ENCODE measurements around the gene ITIH4.

ITIH4 gene

GRCh38 chr3:52771334-52771681 is 59.2 kb downstream of the ITIH4 start:
- DNase-seq (ENCODE audit: low read depth in 3 of 3, low spot score in 1 of 3), result no peak

GRCh38 chr3:52770496-52771333 is 59.8 kb downstream of the ITIH4 start, which contains the start of gene NEK4:
Gene NEK4 (minus strand): TSS chr3:52770940. CDS start chr3:52770746, 194 bp downstream.
- DNase-seq (ENCODE audit: low read depth in 3 of 3, low spot score in 1 of 3), result peak; percentile 48 to 80 (median 67)

- DNase-seq (ENCODE audit: low read depth in 3 of 3, low spot score in 1 of 3), result no peak
Observed at GRCh38 chr3:52769786-52770455, 60.6 kb downstream of the ITIH4 start.

- no peak for DNase-seq (ENCODE audit: low read depth in 3 of 3, low spot score in 1 of 3)
Observed at GRCh38 chr3:52763466-52763865, 67.0 kb downstream of the ITIH4 start.

Measured in stimulated activated CD4-positive, alpha-beta T cell treated with anti-CD3 and anti-CD28 coated beads, TNF-alpha, amount 100 ng/mL, for 1 hour (primary cell).